CD4-positive, alpha-beta T cell treated with Interleukin-4 for 1 hour (primary cell): ENCODE results near the gene STRIP1.
"Not testable (repeated sequence)": the region's sequence is repeated elsewhere in the genome, so short reads cannot be mapped to it uniquely, and the experiment has no call there.

Experiments used
- DNase-seq, 2 donors: peaks; one replicate each; pipeline ENCODE4 v3.0.0-alpha.2; 2020 to 2022

Gene STRIP1

GRCh38 chr1:110008971-110009565, 25.4 kb upstream of the STRIP1 start:
- DNase-seq = no peak

GRCh38 chr1:110011527-110012041, 22.8 kb upstream of the STRIP1 start:
- DNase-seq = peak; percentile 60 to 76

GRCh38 chr1:110012100-110012780, 22.2 kb upstream of the STRIP1 start:
- DNase-seq = peak in 1 of 2 donors; percentile 31

- no peak for DNase-seq
These were observed 16.6 kb upstream of the STRIP1 start for GRCh38 chr1:110017792-110018191.

- no peak for DNase-seq
These were observed 16.0 kb upstream of the STRIP1 start for GRCh38 chr1:110018396-110018795.

- no peak for DNase-seq
These were observed 14.7 kb upstream of the STRIP1 start for GRCh38 chr1:110019770-110020169.

GRCh38 chr1:110021285-110021684, 13.1 kb upstream of the STRIP1 start:
- DNase-seq = no peak

GRCh38 chr1:110024613-110025012, 9.8 kb upstream of the STRIP1 start:
- DNase-seq = no peak

- not testable (repeated sequence) for DNase-seq
These were observed 3.7 kb upstream of the STRIP1 start for GRCh38 chr1:110030687-110031086.

GRCh38 chr1:110032327-110032726, 2.1 kb upstream of the STRIP1 start:
- no peak for DNase-seq

GRCh38 chr1:110033421-110033820, 1.0 kb upstream of the STRIP1 start:
- DNase-seq = no peak

- no peak for DNase-seq
These were observed 379 bp upstream of the STRIP1 start for GRCh38 chr1:110034040-110034450.

- no peak for DNase-seq
These were observed 870 bp downstream of the STRIP1 start for GRCh38 chr1:110035236-110035752.

GRCh38 chr1:110038271-110038670, 3.8 kb downstream of the STRIP1 start:
- DNase-seq = no peak

- DNase-seq = no peak
These were observed 5.2 kb downstream of the STRIP1 start for GRCh38 chr1:110039641-110040040.

- no peak for DNase-seq
These were observed 6.1 kb downstream of the STRIP1 start for GRCh38 chr1:110040548-110040947.

- no peak for DNase-seq
These were observed 8.6 kb downstream of the STRIP1 start for GRCh38 chr1:110043016-110043415.

- no peak for DNase-seq
These were observed 13.0 kb downstream of the STRIP1 start for GRCh38 chr1:110047463-110047862.

GRCh38 chr1:110048240-110048639, 13.8 kb downstream of the STRIP1 start:
- no peak for DNase-seq

- DNase-seq = no peak
These were observed 14.6 kb downstream of the STRIP1 start for GRCh38 chr1:110048923-110049601.

GRCh38 chr1:110049801-110050601, 15.6 kb downstream of the STRIP1 start:
- DNase-seq = no peak

- DNase-seq = no peak
These were observed 16.3 kb downstream of the STRIP1 start for GRCh38 chr1:110050602-110051261.
